ENCODE measurements around the gene NR1I3. TPM values are rescaled to one million over a fixed set of nuclear protein-coding genes. Genes with fewer than 3 reads are reported as not detected.

The NR1I3 gene
- total and polyA plus RNA-seq, 2 of the 13 experiments (the other 11 are each of a cell fraction or from before 2014, with no cell fraction given): 0.62 to 0.95 TPM

- TF ChIP-seq ARID5B (CRISPR knock-in tag; IDR thresholded peaks at IDR 0.05): peak; percentile 83
- TF ChIP-seq CTCF (CRISPR knock-in tag; IDR thresholded peaks at IDR 0.05): no peak
- TF ChIP-seq ZFP36L2 (CRISPR knock-in tag; IDR thresholded peaks at IDR 0.05): no peak
- TF ChIP-seq HNRNPK (IDR thresholded peaks at IDR 0.05; ENCODE audit: low read depth, low read length, poor library complexity, severe bottlenecking): peak; percentile 11
- TF ChIP-seq ZNF205 (CRISPR knock-in tag; IDR thresholded peaks at IDR 0.05): peak; percentile 12; the same call in 1 of the 2 replicates
- TF ChIP-seq ZNF296 (CRISPR knock-in tag; conservative IDR thresholded peaks at IDR 0.05): 0 out of 2 replicates have a peak, but pooled peaks have one; percentile 31
- peak; percentile 93 for TF ChIP-seq HNF4G (IDR thresholded peaks at IDR 0.05; ENCODE audit: borderline replicate concordance, low read depth, low read length)
- peak; percentile 79; the same call in 1 of the 2 replicates for TF ChIP-seq HNF4G (CRISPR knock-in tag; IDR thresholded peaks at IDR 0.05; ENCODE audit: borderline replicate concordance, low read depth)
- no peak for TF ChIP-seq CREB1 (IDR thresholded peaks at IDR 0.05)
- peak; percentile 73 for TF ChIP-seq CREB1 (CRISPR knock-in tag; IDR thresholded peaks at IDR 0.05)
- TF ChIP-seq RNF219 (CRISPR knock-in tag; IDR thresholded peaks at IDR 0.05): no peak
- no peak for TF ChIP-seq YY1 (IDR thresholded peaks at IDR 0.05; ENCODE audit: insufficient read depth, insufficient replicate concordance, low read depth, low read length)
- TF ChIP-seq MBNL3 (CRISPR knock-in tag; conservative IDR thresholded peaks at IDR 0.05): no peak
- no peak for TF ChIP-seq IRX3 (CRISPR knock-in tag; IDR thresholded peaks at IDR 0.05; ENCODE audit: borderline replicate concordance, low read depth)
- peak; percentile 52; the same call in 1 of the 2 replicates for TF ChIP-seq SIX4 (CRISPR knock-in tag; IDR thresholded peaks at IDR 0.05)
- TF ChIP-seq HMG20B (CRISPR knock-in tag; conservative IDR thresholded peaks at IDR 0.05): peak; percentile 81
- no peak for TF ChIP-seq NFATC3 (CRISPR knock-in tag; IDR thresholded peaks at IDR 0.05)
- TF ChIP-seq LRRFIP1 (CRISPR knock-in tag; conservative IDR thresholded peaks at IDR 0.05): no peak
- no peak for TF ChIP-seq ZNF329 (CRISPR knock-in tag; IDR thresholded peaks at IDR 0.05; ENCODE audit: low read depth)
Measured at GRCh38 chr1:161218301-161219077, 19.5 kb downstream of the NR1I3 start (continued).
